Inflammatory macrophage treated with lipopolysaccharide for 1 hour (primary cell): Measurements from ENCODE around the gene JMJD1C.
A peak's percentile ranks its signal among the peaks of the same experiment; 100 is the strongest.

Experiments used
- DNase-seq, 2 donors: peaks; one replicate each; pipeline ENCODE4 v3.0.0-alpha.2; 2020 to 2022

Gene JMJD1C

GRCh38 chr10:63283093-63283492, 182.7 kb downstream of the JMJD1C start:
- no peak for DNase-seq

GRCh38 chr10:63281967-63282366, 183.8 kb downstream of the JMJD1C start:
- no peak for DNase-seq

GRCh38 chr10:63280386-63280785, 185.4 kb downstream of the JMJD1C start:
- no peak for DNase-seq

- no peak for DNase-seq
Measured at GRCh38 chr10:63275094-63275493, 190.7 kb downstream of the JMJD1C start.

GRCh38 chr10:63273577-63273976, 192.2 kb downstream of the JMJD1C start:
- peak in 1 of 2 donors; percentile 30 for DNase-seq

- peak; percentile 92 to 96 for DNase-seq
Measured at GRCh38 chr10:63268798-63269503, 196.8 kb downstream of the JMJD1C start.

GRCh38 chr10:63268149-63268797, 197.5 kb downstream of the JMJD1C start:
- DNase-seq = peak in 1 of 2 donors; percentile 31

- peak; percentile 48 to 51 for DNase-seq
Measured at GRCh38 chr10:63267414-63268148, 198.2 kb downstream of the JMJD1C start.

- no peak for DNase-seq
Measured at GRCh38 chr10:63266391-63267316, 199.1 kb downstream of the JMJD1C start.

GRCh38 chr10:63265683-63266235, 200.0 kb downstream of the JMJD1C start:
- DNase-seq = peak in 1 of 2 donors; percentile 39

- DNase-seq = peak; percentile 70
Measured at GRCh38 chr10:63265222-63265617, 200.6 kb downstream of the JMJD1C start.

- no peak for DNase-seq
Measured at GRCh38 chr10:63264617-63265221, 201.1 kb downstream of the JMJD1C start.

GRCh38 chr10:63262430-63263073, 203.2 kb downstream of the JMJD1C start:
- no peak for DNase-seq

- no peak for DNase-seq
Measured at GRCh38 chr10:63261496-63261895, 204.3 kb downstream of the JMJD1C start.

- DNase-seq = peak; percentile 53 to 59
Measured at GRCh38 chr10:63260860-63261251, 204.9 kb downstream of the JMJD1C start.

GRCh38 chr10:63260103-63260859, 205.5 kb downstream of the JMJD1C start:
- no peak for DNase-seq

- no peak for DNase-seq
Measured at GRCh38 chr10:63258920-63259678, 206.7 kb downstream of the JMJD1C start.

GRCh38 chr10:63257778-63258177, 208.0 kb downstream of the JMJD1C start:
- DNase-seq = no peak

- peak; percentile 69 to 79 for DNase-seq
Measured at GRCh38 chr10:63256009-63256773, 209.6 kb downstream of the JMJD1C start.
